Heart left ventricle (tissue), 16 donors: ENCODE data around the gene STRBP. TPM values are rescaled to one million over a fixed set of nuclear protein-coding genes. Genes with fewer than 3 reads are reported as not detected.
A peak's percentile ranks its signal among the peaks of the same experiment; 100 is the strongest.

ENCODE experiments used
- ATAC-seq, 4 donors: fragments of 200-7000 bp; cut with Tn5 transposase; one replicate each; pipeline ENCODE4 v1.9.1; 2020 to 2022; ENCODE audit warnings: moderate library complexity in 4 of 4, mild to moderate bottlenecking in 3 of 4, moderate number of reproducible peaks in 1 of 4
- DNase-seq, 5 donors: peaks; one replicate each; pipeline ENCODE4 v3.0.0-alpha.2; 2020
- H3K27ac ChIP-seq, 12 donors: fragments of 200-600 bp; sonication (generic) in 4 of 12; one replicate each; pipeline versions ENCODE4 v1.5.0 to v1.8.0; 2016 to 2022; ENCODE audit warnings: mild to moderate bottlenecking in 2 of 12
- H3K27me3 ChIP-seq, 9 donors: fragments of 200-600 bp; sonication (generic) in 2 of 9; one replicate each; pipeline versions ENCODE4 v1.5.1 to v1.8.0; 2016 to 2022; ENCODE audit warnings: mild to moderate bottlenecking in 3 of 9
- H3K36me3 ChIP-seq, 9 donors: fragments of 200-600 bp; sonication (generic) in 2 of 9; one replicate each; pipeline versions ENCODE4 v1.5.0 to v1.8.0; 2018 to 2022; ENCODE audit warnings: mild to moderate bottlenecking in 2 of 9
- H3K4me1 ChIP-seq, 12 donors: fragments of 200-600 bp; sonication (generic) in 4 of 12; one replicate each; pipeline versions ENCODE4 v1.5.0 to v1.8.0; 2016 to 2022; ENCODE audit warnings: mild to moderate bottlenecking in 3 of 12
- H3K4me3 ChIP-seq, 12 donors: fragments of 200-600 bp; sonication (generic) in 4 of 12; one replicate each; pipeline versions ENCODE4 v1.5.0 to v1.8.0; 2017 to 2022; ENCODE audit warnings: mild to moderate bottlenecking in 9 of 12, moderate library complexity in 4 of 12
- H3K9me3 ChIP-seq, 12 donors: fragments of 200-600 bp; sonication (generic) in 4 of 12; one replicate each; pipeline versions ENCODE4 v1.5.0 to v1.8.0; 2016 to 2022; ENCODE audit warnings: mild to moderate bottlenecking in 1 of 12
- CTCF ChIP-seq, 12 donors: fragments of 200-600 bp; sonication (generic) in 4 of 12; IDR thresholded peaks; one replicate each; pipeline versions ENCODE4 v1.5.0 to v1.8.0; 2018 to 2022; ENCODE audit warnings: antibody characterized with exemption in 12 of 12, mild to moderate bottlenecking in 5 of 12
- POLR2A ChIP-seq, 2 donors: fragments of 450-650 bp; IDR thresholded peaks; one replicate each; pipeline ENCODE4 v1.6.1; 2017; ENCODE audit warnings: antibody characterized with exemption in 2 of 2, mild to moderate bottlenecking in 2 of 2, moderate library complexity in 2 of 2
- WGBS, 4 donors: extraction: QIAGEN DNeasy Blood & Tissue Kit in 2 of 4; methylation state at CpG; one replicate each; pipeline versions ENCODE4 v1.1.5 to v1.1.7; 2013 to 2018; 5-methylcytosine and 5-hydroxymethylcytosine counted together
- intact Hi-C, 10 donors: fragments of 100-400 bp; cut with DNase I; formaldehyde crosslinking; loops; one replicate each; pipeline versions ENCODE4 v1.11.1 to v1.14.2; 2022
- polyA plus RNA-seq, 2 donors: library from polyadenylated mRNA; stranded (reverse); fragments of 200-250 nt; gene quantifications; one replicate each; pipeline ENCODE4 v1.2.3, GENCODE V29; 2013
- total RNA-seq, 9 donors: library from RNA; depleted of rRNA in 2 of 9; stranded (reverse); fragments of >200 nt in 2 of 9; fragmentation: NEBNext Ultra II Directional in 3 of 9; extraction: Animal tissue kit (Norgen Biotek cat#: 25700) in 3 of 9; gene quantifications; one replicate each; pipeline versions ENCODE4 v1.1.0 to v1.2.4, GENCODE V29; 2016 to 2023
- donor health status: ischemic (EF 13 %, LVEDD 7.1; RV severe dilation, severe dysfunction).
- donor health status: healthy with polysubstance abuse.
- donor health status: DM: no; HTN: yes; CAD: no.
- donor health status: DM: no; HTN: no; CAD: no.
- donor health status: ischemic (EF 25% LVEDD 6.9; RV normal size, moderate dysfunction).
- donor health status: ischemic (EF 25% LVEDD 5.7; RV mildly dilated, moderate dysfunction).
- donor health status: healthy.
- donor health status: DM: yes; HTN: yes; CAD: no.
- donor health status: ischemic (EF 35%, LVEDD 5.7; RV mildly dilated, moderate dysfunction).
- donor health status: nonischemic (EF 11% LVEDD 7.7; RV severe dilation, severe dysfunction).
- donor health status: DM: yes; HTN: yes; CAD: no.
- donor health status: PGD.
- donor health status: ischemic (EF 29% LVEDD 5.4; RV normal size, mild dysfunction).
- donor health status: nonischemic (EF 23%, LVEDD 6.1; RV moderate dilation, normal function).

STRBP gene
- total and polyA plus RNA-seq, 11 donors: 5.9 to 24.4 (median 18.7) TPM

- Histone ChIP-seq H3K9me3 (no peaks in the 10 kb centered on the region), H3K4me1 (peaks cover 0 to 7% (median 0%) of the 10 kb centered on the region in 12 donors), H3K27me3 (no peaks in the 10 kb centered on the region), H3K27ac (no peak overlapping the region), H3K36me3 (peaks cover 0 to 96% (median 78%) of the 10 kb centered on the region in 9 donors), H3K4me3 (no peak overlapping the region)
- WGBS, 4 donors: 75 to 93% (median 85%) methylated on average over 2 of the region's 2 CpGs
- DNase-seq (no peak), ATAC-seq (no peak)
- TF ChIP-seq CTCF (IDR thresholded peaks at IDR 0.05) (no peak), POLR2A (IDR thresholded peaks at IDR 0.05) (no peak)
- intact Hi-C loops: loop anchor here in 1 of 10 donors (10.0 kb wide), 2 partner anchors 64 to 134 kb away; no protein-coding TSS in a partner anchor
These were observed 177.4 kb downstream of the STRBP start for GRCh38 chr9:123090956-123091355.

DNA sequence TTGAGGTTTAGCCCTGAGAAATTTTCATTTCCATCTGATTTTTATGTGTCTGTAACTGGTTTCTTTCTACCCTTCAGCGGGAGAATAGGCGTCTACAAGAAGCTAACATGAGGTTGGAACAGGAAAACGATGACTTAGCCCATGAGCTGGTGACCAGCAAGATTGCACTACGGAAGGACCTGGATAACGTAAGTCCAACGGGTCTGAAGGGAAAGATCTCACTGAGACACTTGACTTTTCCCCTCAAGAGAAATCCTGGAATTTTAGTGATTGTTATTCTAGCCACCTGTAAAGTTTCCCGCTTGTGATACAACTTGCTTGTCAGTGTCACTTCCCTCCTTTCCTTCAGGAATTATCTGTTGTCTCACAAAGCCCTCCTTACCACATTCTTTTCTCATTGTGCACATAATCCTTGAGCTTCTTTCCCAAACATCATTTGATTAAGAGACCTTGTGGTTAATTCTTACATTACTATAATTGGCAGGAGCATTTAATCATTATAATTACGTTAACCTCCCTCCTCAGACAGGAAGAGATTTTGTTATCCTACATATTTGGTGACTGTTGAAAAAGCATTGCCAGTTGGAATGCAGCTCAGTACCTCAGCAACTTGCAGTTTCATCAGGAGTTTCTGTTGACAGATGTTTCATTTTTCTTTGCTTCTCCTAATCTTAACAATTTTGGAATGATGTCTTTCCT, 178.0 kb downstream of the STRBP start:
- intact Hi-C loops: loop anchor here in 1 of 10 donors (10.0 kb wide), 2 partner anchors 64 to 134 kb away; no protein-coding TSS in a partner anchor
- peaks cover 0 to 7% (median 0%) of the 10 kb centered on the region in 12 donors for H3K4me1 ChIP-seq
- WGBS, 4 donors: 77 to 82% (median 80%) methylated on average over 8 of the region's 8 CpGs
- no peak for ATAC-seq
- peaks cover 0 to 95% (median 72%) of the 10 kb centered on the region in 9 donors for H3K36me3 ChIP-seq
- H3K27me3 ChIP-seq: no peaks in the 10 kb centered on the region
- no peak for TF ChIP-seq POLR2A (IDR thresholded peaks at IDR 0.05)
- TF ChIP-seq CTCF (IDR thresholded peaks at IDR 0.05): no peak
- H3K4me3 ChIP-seq: no peak overlapping the region
- no peak for DNase-seq
- no peak overlapping the region for H3K27ac ChIP-seq
- H3K9me3 ChIP-seq: no peaks in the 10 kb centered on the region

GRCh38 chr9:123089790-123090189, 178.6 kb downstream of the STRBP start:
- no peaks in the 10 kb centered on the region for H3K9me3 ChIP-seq
- H3K36me3 ChIP-seq: peaks cover 0 to 98% (median 71%) of the 10 kb centered on the region in 9 donors
- intact Hi-C loops: loop anchor here in 4 of 10 donors (10.0 kb wide), 2 partner anchors 65 to 135 kb away; no protein-coding TSS in a partner anchor
- TF ChIP-seq POLR2A (IDR thresholded peaks at IDR 0.05) (no peak), CTCF (IDR thresholded peaks at IDR 0.05) (no peak)
- H3K4me3 ChIP-seq: no peak overlapping the region
- peaks cover 0 to 7% (median 0%) of the 10 kb centered on the region in 12 donors for H3K4me1 ChIP-seq
- no peak for ATAC-seq
- 92 to 98% (median 97%) methylated on average over 5 of the region's 5 CpGs for WGBS, 4 donors
- no peaks in the 10 kb centered on the region for H3K27me3 ChIP-seq
- H3K27ac ChIP-seq: no peak overlapping the region
- no peak for DNase-seq

- no peak for DNase-seq
- intact Hi-C loops: loop anchor here in 3 of 10 donors (10.0 kb wide), 1 partner anchor 136 kb away; no protein-coding TSS in a partner anchor
- WGBS, 4 donors: 54 to 73% (median 59%) methylated on average over 1 of the region's 1 CpG
- Histone ChIP-seq H3K4me1 (peaks cover 0 to 7% (median 0%) of the 10 kb centered on the region in 12 donors), H3K27me3 (no peaks in the 10 kb centered on the region), H3K9me3 (no peaks in the 10 kb centered on the region), H3K27ac (no peak overlapping the region), H3K4me3 (no peak overlapping the region), H3K36me3 (peaks cover 0 to 98% (median 72%) of the 10 kb centered on the region in 9 donors)
- TF ChIP-seq POLR2A (IDR thresholded peaks at IDR 0.05) (no peak), CTCF (IDR thresholded peaks at IDR 0.05) (no peak)
- ATAC-seq: peak in 1 of 4 donors; percentile 47
These were observed 179.3 kb downstream of the STRBP start for GRCh38 chr9:123089040-123089439.
